Measurements from ENCODE around the gene AFM. TPM values are rescaled to one million over a fixed set of nuclear protein-coding genes. Genes with fewer than 3 reads are reported as not detected.

Gene AFM
- total RNA-seq, 1 experiment from 2014 or later: not detected

- H3K79me2 ChIP-seq (ENCODE audit: insufficient read depth, low read length): no peaks in the 10 kb centered on the region
- H3K27ac ChIP-seq (ENCODE audit: low read depth, low read length): no peak overlapping the region
- no peaks in the 10 kb centered on the region for H3K9me3 ChIP-seq (ENCODE audit: control insufficient read depth in 1 of 2, insufficient read depth in 1 of 2, low read depth in 1 of 2, low read length in 2 of 2)
- ChIA-PET RAD21 (ENCODE audit: low non-redundant PET in 1 of 2, low total read pairs in 2 of 2, uncharacterized antibody in 2 of 2, unreplicated experiment in 2 of 2) (no interaction called here), POLR2A (no interaction called here), CTCF (interaction anchor here (1.0 to 1.2 kb wide), 2 partner anchors 16 to 93 kb away, joined by 3 read pairs; no protein-coding TSS in a partner anchor)
- no peaks in the 10 kb centered on the region for H3K36me3 ChIP-seq (ENCODE audit: control insufficient read depth in 1 of 2, insufficient read depth in 2 of 2, low read length in 2 of 2)
- no peak overlapping the region for H3K9ac ChIP-seq (ENCODE audit: low read length)
- H3K4me1 ChIP-seq (ENCODE audit: control insufficient read depth in 1 of 2, insufficient read depth in 2 of 2, low read length in 2 of 2): no peaks in the 10 kb centered on the region
- H3K9me2 ChIP-seq (ENCODE audit: insufficient read depth): no peaks in the 10 kb centered on the region
- no peaks in the 10 kb centered on the region for H4K20me1 ChIP-seq (ENCODE audit: insufficient read depth)
- intact Hi-C loops (cut with micrococcal nuclease): no loop called here
- H3K4me2 ChIP-seq (ENCODE audit: low read length): no peak overlapping the region
- H3K4me3 ChIP-seq (replicated peaks in 1 of 2; ENCODE audit: low read depth in 1 of 2, low read length in 2 of 2): no peak overlapping the region
- BruUV-seq (replicated peaks): no TSS peak
- DNase-seq (ENCODE audit: low read depth, low spot score): peak; percentile 4
- ATAC-seq: peak; percentile 78
- H3K27me3 ChIP-seq (ENCODE audit: insufficient read depth, low read length): no peaks in the 10 kb centered on the region
- peak overlapping the region; percentile 63 for H2AFZ ChIP-seq (ENCODE audit: low read depth, low read length, poor library complexity, severe bottlenecking)
- TF ChIP-seq JUND (IDR thresholded peaks at IDR 0.05) (no peak), ZFX (IDR thresholded peaks at IDR 0.05) (no peak), POLR2A (IDR thresholded peaks at IDR 0.05; ENCODE audit: borderline replicate concordance, extremely low read depth, insufficient read depth, insufficient read length) (no peak), YY1 (IDR thresholded peaks at IDR 0.05; ENCODE audit: extremely low read depth, insufficient replicate concordance, low read depth, low read length) (no peak), RAD21 (IDR thresholded peaks at IDR 0.05; ENCODE audit: low read depth) (peak; percentile 24; the same call in 1 of the 2 replicates), EZH2 (IDR thresholded peaks at IDR 0.05) (no peak), CTCF (IDR thresholded peaks at IDR 0.05 in 2 of 3, conservative IDR thresholded peaks at IDR 0.05 in 1 of 3; ENCODE audit: borderline replicate concordance in 1 of 3, insufficient read depth in 1 of 3, low read depth in 2 of 3, low read length in 2 of 3) (peak; percentile 25 to 63 (median 51); a peak in 5 of 6 replicates), SRF (IDR thresholded peaks at IDR 0.05; ENCODE audit: low read depth) (no peak)
Measured at GRCh38 chr4:73434311-73434710, 47.2 kb upstream of the AFM start.

- H3K4me1 ChIP-seq (ENCODE audit: control insufficient read depth in 1 of 2, insufficient read depth in 2 of 2, low read length in 2 of 2): no peaks in the 10 kb centered on the region
- intact Hi-C loops (cut with micrococcal nuclease): no loop called here
- no peaks in the 10 kb centered on the region for H3K27me3 ChIP-seq (ENCODE audit: insufficient read depth, low read length)
- no peak for TF ChIP-seq POLR2A (IDR thresholded peaks at IDR 0.05; ENCODE audit: borderline replicate concordance, extremely low read depth, insufficient read depth, insufficient read length)
- no peak for TF ChIP-seq ZFX (IDR thresholded peaks at IDR 0.05)
- TF ChIP-seq TCF7L2 (IDR thresholded peaks at IDR 0.05; ENCODE audit: borderline replicate concordance, extremely low read depth, insufficient read depth, insufficient read length): no peak
- ATAC-seq (no peak), DNase-seq (ENCODE audit: low read depth, low spot score) (no peak)
- ChIA-PET RAD21 (ENCODE audit: low non-redundant PET in 1 of 2, low total read pairs in 2 of 2, uncharacterized antibody in 2 of 2, unreplicated experiment in 2 of 2) (no interaction called here), POLR2A (no interaction called here), CTCF (no interaction called here)
- H3K9me3 ChIP-seq (ENCODE audit: control insufficient read depth in 1 of 2, insufficient read depth in 1 of 2, low read depth in 1 of 2, low read length in 2 of 2): no peaks in the 10 kb centered on the region
- no peak within 1 kb of the TSS for H3K27ac ChIP-seq (ENCODE audit: low read depth, low read length)
- H3K9ac ChIP-seq (ENCODE audit: low read length): no peak within 1 kb of the TSS
- no peak within 1 kb of the TSS for H3K4me2 ChIP-seq (ENCODE audit: low read length)
- no peak within 1 kb of the TSS for H2AFZ ChIP-seq (ENCODE audit: low read depth, low read length, poor library complexity, severe bottlenecking)
- no peaks in the 10 kb centered on the region for H3K79me2 ChIP-seq (ENCODE audit: insufficient read depth, low read length)
- no peak within 1 kb of the TSS for H3K4me3 ChIP-seq (replicated peaks in 1 of 2; ENCODE audit: low read depth in 1 of 2, low read length in 2 of 2)
- BruUV-seq (replicated peaks): no TSS peak
- H3K9me2 ChIP-seq (ENCODE audit: insufficient read depth): no peaks in the 10 kb centered on the region
- no peaks in the 10 kb centered on the region for H3K36me3 ChIP-seq (ENCODE audit: control insufficient read depth in 1 of 2, insufficient read depth in 2 of 2, low read length in 2 of 2)
- H4K20me1 ChIP-seq (ENCODE audit: insufficient read depth): no peaks in the 10 kb centered on the region
Measured at GRCh38 chr4:73435984-73436383, 45.6 kb upstream of the AFM start, which contains the start of gene AFP. TSS of gene AFP (plus strand) at chr4:73436221. CDS start at chr4:73436263, 42 bp downstream.

All from HCT116 (cell line).